ENCODE measurements around the gene RALGPS1.
"Not testable (repeated sequence)": the region's sequence is repeated elsewhere in the genome, so short reads cannot be mapped to it uniquely, and the experiment has no call there.

The RALGPS1 gene

GRCh38 chr9:127165116-127165515 is 250.5 kb downstream of the RALGPS1 start:
- no peak for DNase-seq

- DNase-seq, result no peak
Measured at GRCh38 chr9:127166111-127166510, 251.5 kb downstream of the RALGPS1 start.

GRCh38 chr9:127166651-127167524 is 252.3 kb downstream of the RALGPS1 start:
- DNase-seq, result no peak

GRCh38 chr9:127167560-127168326 is 253.2 kb downstream of the RALGPS1 start:
- DNase-seq, result no peak

- DNase-seq, result no peak
Measured at GRCh38 chr9:127168756-127169574, 254.4 kb downstream of the RALGPS1 start.

GRCh38 chr9:127169575-127169883 is 254.9 kb downstream of the RALGPS1 start:
- no peak for DNase-seq

- DNase-seq, result no peak
Measured at GRCh38 chr9:127170103-127170502, 255.5 kb downstream of the RALGPS1 start.

GRCh38 chr9:127170652-127171051 is 256.1 kb downstream of the RALGPS1 start:
- DNase-seq, result no peak

- not testable (repeated sequence) for DNase-seq
Measured at GRCh38 chr9:127171348-127171747, 256.8 kb downstream of the RALGPS1 start.

- DNase-seq, result no peak
Measured at GRCh38 chr9:127172066-127172707, 257.6 kb downstream of the RALGPS1 start.

- DNase-seq, result no peak
Measured at GRCh38 chr9:127173063-127173462, 258.5 kb downstream of the RALGPS1 start.

GRCh38 chr9:127174386-127175318 is 260.1 kb downstream of the RALGPS1 start:
- DNase-seq, result no peak

- DNase-seq, result no peak
Measured at GRCh38 chr9:127175319-127175715, 260.7 kb downstream of the RALGPS1 start.

- DNase-seq, result no peak
Measured at GRCh38 chr9:127175764-127176163, 261.2 kb downstream of the RALGPS1 start.

GRCh38 chr9:127176631-127177030 is 262.0 kb downstream of the RALGPS1 start:
- DNase-seq, result no peak

- no peak for DNase-seq
Measured at GRCh38 chr9:127177231-127177630, 262.6 kb downstream of the RALGPS1 start.

GRCh38 chr9:127177665-127178265 is 263.2 kb downstream of the RALGPS1 start:
- no peak for DNase-seq

GRCh38 chr9:127178686-127179632 is 264.4 kb downstream of the RALGPS1 start:
- no peak for DNase-seq

GRCh38 chr9:127179633-127180441 is 265.3 kb downstream of the RALGPS1 start:
- no peak for DNase-seq
